Stimulated activated CD8-positive, alpha-beta memory T cell treated with anti-CD3 and anti-CD28 coated beads, Interleukin-7, amount 100 ng/mL, for 48 hours (primary cell): ENCODE measurements around the gene RAB40B.

ENCODE experiments used
- DNase-seq, 2 donors: peaks; one replicate each; pipeline ENCODE4 v3.0.0-alpha.2; 2020; ENCODE audit warnings: low read depth in 1 of 2; ENCODE audit errors: extremely low read depth in 1 of 2

The RAB40B gene

GRCh38 chr17:82670661-82671450 lies 27.6 kb downstream of the RAB40B start:
- DNase-seq, result no peak

- peak; percentile 24 to 25 for DNase-seq
These were observed 29.8 kb downstream of the RAB40B start for GRCh38 chr17:82668631-82669099.

- DNase-seq, result no peak
These were observed 30.4 kb downstream of the RAB40B start for GRCh38 chr17:82668024-82668630.

GRCh38 chr17:82667668-82668000 lies 30.9 kb downstream of the RAB40B start:
- DNase-seq, result no peak

- no peak for DNase-seq
These were observed 31.4 kb downstream of the RAB40B start for GRCh38 chr17:82666931-82667667.

GRCh38 chr17:82665891-82666290 lies 32.6 kb downstream of the RAB40B start:
- DNase-seq, result no peak

- DNase-seq, result no peak
These were observed 33.3 kb downstream of the RAB40B start for GRCh38 chr17:82665217-82665616.

- no peak for DNase-seq
These were observed 33.8 kb downstream of the RAB40B start for GRCh38 chr17:82664701-82665182.

- DNase-seq, result no peak
These were observed 34.3 kb downstream of the RAB40B start for GRCh38 chr17:82664276-82664575.

- no peak for DNase-seq
These were observed 34.9 kb downstream of the RAB40B start for GRCh38 chr17:82663381-82664275.

- no peak for DNase-seq
These were observed 35.7 kb downstream of the RAB40B start for GRCh38 chr17:82662711-82663261.

- DNase-seq, result no peak
These were observed 36.5 kb downstream of the RAB40B start for GRCh38 chr17:82661717-82662683.

GRCh38 chr17:82659886-82660285 lies 38.6 kb downstream of the RAB40B start:
- DNase-seq, result no peak

GRCh38 chr17:82658796-82659452 lies 39.6 kb downstream of the RAB40B start:
- no peak for DNase-seq

GRCh38 chr17:82658331-82658730 lies 40.2 kb downstream of the RAB40B start:
- DNase-seq, result no peak

- DNase-seq, result no peak
These were observed 40.6 kb downstream of the RAB40B start for GRCh38 chr17:82657926-82658325.

GRCh38 chr17:82656266-82656665 lies 42.2 kb downstream of the RAB40B start:
- no peak for DNase-seq

GRCh38 chr17:82655523-82655922 lies 43.0 kb downstream of the RAB40B start:
- DNase-seq, result no peak

- DNase-seq, result no peak
These were observed 43.4 kb downstream of the RAB40B start for GRCh38 chr17:82655038-82655479.
